Amygdala (tissue), 56 donors: ENCODE measurements around the gene COX14.
"Not testable (repeated sequence)": the region's sequence is repeated elsewhere in the genome, so short reads cannot be mapped to it uniquely, and the experiment has no call there.

Source experiments
- DNase-seq, 56 donors: peaks; one replicate each; lab custom pipeline; 2025; lab: John Stamatoyannopoulos, UW

The COX14 gene

GRCh38 chr12:50106907-50107306 is 5.1 kb upstream of the COX14 start:
- DNase-seq: no peak

GRCh38 chr12:50107416-50108268 is 4.4 kb upstream of the COX14 start:
- DNase-seq: no peak

- DNase-seq: no peak
Observed at GRCh38 chr12:50109319-50109718, 2.7 kb upstream of the COX14 start.

GRCh38 chr12:50110127-50110761 is 1.8 kb upstream of the COX14 start:
- DNase-seq: peak in 1 of 56 donors; percentile 30

- DNase-seq: peak in 12 of 56 donors; percentile 15 to 57 (median 35)
Observed at GRCh38 chr12:50110762-50111351, 1.2 kb upstream of the COX14 start.

GRCh38 chr12:50111395-50111692 is 692 bp upstream of the COX14 start:
- no peak for DNase-seq

- DNase-seq: peak in 7 of 56 donors; percentile 54 to 69 (median 63)
Observed at GRCh38 chr12:50112456-50113218, 601 bp downstream of the COX14 start.

GRCh38 chr12:50117057-50117622 is 5.1 kb downstream of the COX14 start:
- peak in 3 of 56 donors; percentile 7 to 46 (median 15) for DNase-seq

GRCh38 chr12:50119387-50119786 is 7.4 kb downstream of the COX14 start:
- no peak for DNase-seq

GRCh38 chr12:50120521-50120920 is 8.5 kb downstream of the COX14 start:
- DNase-seq: no peak

GRCh38 chr12:50120953-50121352 is 8.9 kb downstream of the COX14 start:
- no peak for DNase-seq

- DNase-seq: no peak
Observed at GRCh38 chr12:50121641-50122040, 9.6 kb downstream of the COX14 start.

GRCh38 chr12:50123203-50123602 is 11.2 kb downstream of the COX14 start:
- DNase-seq: no peak

GRCh38 chr12:50127546-50127945 is 15.5 kb downstream of the COX14 start:
- no peak for DNase-seq

- DNase-seq: no peak
Observed at GRCh38 chr12:50129290-50129689, 17.3 kb downstream of the COX14 start.

GRCh38 chr12:50132505-50133135 is 20.6 kb downstream of the COX14 start:
- peak in 1 of 56 donors; percentile 30 for DNase-seq

GRCh38 chr12:50142993-50143392 is 31.0 kb downstream of the COX14 start:
- DNase-seq: no peak

GRCh38 chr12:50145439-50145838 is 33.4 kb downstream of the COX14 start:
- DNase-seq: no peak

GRCh38 chr12:50147281-50147680 is 35.2 kb downstream of the COX14 start:
- DNase-seq: no peak

- DNase-seq: not testable (repeated sequence)
Observed at GRCh38 chr12:50148011-50148410, 36.0 kb downstream of the COX14 start.
